ENCODE data around the gene COQ3.

GRCh38 chr6:99347804-99348203 lies 46.2 kb downstream of the COQ3 start:
- TF ChIP-seq CTCF (IDR thresholded peaks at IDR 0.05) (no peak), CREB1 (CRISPR knock-in tag; IDR thresholded peaks at IDR 0.05) (no peak), TEAD4 (CRISPR knock-in tag; IDR thresholded peaks at IDR 0.05) (no peak), JUN (CRISPR knock-in tag; IDR thresholded peaks at IDR 0.05) (no peak), SMAD4 (CRISPR knock-in tag; IDR thresholded peaks at IDR 0.05) (no peak), MAX (CRISPR knock-in tag; IDR thresholded peaks at IDR 0.05) (no peak), SP1 (CRISPR knock-in tag; conservative IDR thresholded peaks at IDR 0.05) (no peak), USF2 (CRISPR knock-in tag; IDR thresholded peaks at IDR 0.05) (no peak), NR3C1 (CRISPR knock-in tag; conservative IDR thresholded peaks at IDR 0.05; ENCODE audit: low read depth) (no peak), IRF2 (CRISPR knock-in tag; IDR thresholded peaks at IDR 0.05; ENCODE audit: borderline replicate concordance, low read depth) (no peak)

All from WTC11 (cell line).